Measurements from ENCODE around the gene KRT80. TPM values are rescaled to one million over a fixed set of nuclear protein-coding genes. Genes with fewer than 3 reads are reported as not detected.

Gene KRT80
- total RNA-seq, 2 donors from 2014 or later, result 0.07 to 0.09 TPM

DNA sequence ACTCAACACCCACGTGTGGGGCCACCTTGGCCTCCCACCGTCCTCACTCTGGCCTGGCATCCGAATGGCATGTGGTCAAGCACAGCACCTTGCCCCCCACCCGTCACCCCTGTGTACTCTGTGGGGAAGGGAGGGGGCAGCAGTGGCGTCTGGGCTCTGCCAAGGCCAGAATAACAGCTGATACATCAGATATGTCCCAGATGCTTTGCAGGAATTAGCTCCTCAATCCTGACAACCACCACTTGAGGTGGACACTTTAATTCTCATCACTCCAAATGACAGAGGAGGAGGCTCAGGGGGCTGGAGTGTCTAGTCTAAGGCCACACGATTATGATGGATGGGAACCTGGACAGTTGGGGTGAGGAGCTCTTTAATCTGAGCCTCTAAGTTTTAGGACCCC, 1.7 kb upstream of the KRT80 start:
- no peak overlapping the region for H3K4me3 Mint-ChIP-seq
- Histone ChIP-seq H3K27ac (ENCODE audit: low read depth, low read length) (no peak overlapping the region), H3K36me3 (ENCODE audit: control insufficient read depth, insufficient read depth, low read length) (no peaks in the 10 kb centered on the region), H3K4me1 (ENCODE audit: control insufficient read depth, insufficient read depth, low read length) (no peaks in the 10 kb centered on the region), H3K4me3 (ENCODE audit: low read length) (no peak overlapping the region), H3K27me3 (ENCODE audit: control insufficient read depth, insufficient read depth, low read length, poor library complexity, severe bottlenecking) (no peaks in the 10 kb centered on the region), H3K9ac (ENCODE audit: extremely low read depth, low read length, poor library complexity, severe bottlenecking) (no peak overlapping the region), H3K9me3 (ENCODE audit: control insufficient read depth, low read length) (no peaks in the 10 kb centered on the region)
- H3K36me3 Mint-ChIP-seq (ENCODE audit: low read depth), result no peaks in the 10 kb centered on the region
- no peaks in the 10 kb centered on the region for H3K9me3 Mint-ChIP-seq
- no peaks in the 10 kb centered on the region for H3K4me1 Mint-ChIP-seq
- TF ChIP-seq, protein P1, sequence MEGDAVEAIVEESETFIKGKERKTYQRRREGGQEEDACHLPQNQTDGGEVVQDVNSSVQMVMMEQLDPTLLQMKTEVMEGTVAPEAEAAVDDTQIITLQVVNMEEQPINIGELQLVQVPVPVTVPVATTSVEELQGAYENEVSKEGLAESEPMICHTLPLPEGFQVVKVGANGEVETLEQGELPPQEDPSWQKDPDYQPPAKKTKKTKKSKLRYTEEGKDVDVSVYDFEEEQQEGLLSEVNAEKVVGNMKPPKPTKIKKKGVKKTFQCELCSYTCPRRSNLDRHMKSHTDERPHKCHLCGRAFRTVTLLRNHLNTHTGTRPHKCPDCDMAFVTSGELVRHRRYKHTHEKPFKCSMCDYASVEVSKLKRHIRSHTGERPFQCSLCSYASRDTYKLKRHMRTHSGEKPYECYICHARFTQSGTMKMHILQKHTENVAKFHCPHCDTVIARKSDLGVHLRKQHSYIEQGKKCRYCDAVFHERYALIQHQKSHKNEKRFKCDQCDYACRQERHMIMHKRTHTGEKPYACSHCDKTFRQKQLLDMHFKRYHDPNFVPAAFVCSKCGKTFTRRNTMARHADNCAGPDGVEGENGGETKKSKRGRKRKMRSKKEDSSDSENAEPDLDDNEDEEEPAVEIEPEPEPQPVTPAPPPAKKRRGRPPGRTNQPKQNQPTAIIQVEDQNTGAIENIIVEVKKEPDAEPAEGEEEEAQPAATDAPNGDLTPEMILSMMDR (conservative IDR thresholded peaks at IDR 0.05), result no peak
- no peak overlapping the region for H3K27ac Mint-ChIP-seq
- DNase-seq, result no peak
- no peaks in the 10 kb centered on the region for H3K27me3 Mint-ChIP-seq (ENCODE audit: insufficient read depth)
- 86% methylated on average over 6 of the region's 6 CpGs; no CpG with 5 or more reads in 1 of the 2 experiments for WGBS, 2 experiments (ENCODE audit: insufficient coverage in 1 of 2, insufficient read length in 1 of 2)

DNA sequence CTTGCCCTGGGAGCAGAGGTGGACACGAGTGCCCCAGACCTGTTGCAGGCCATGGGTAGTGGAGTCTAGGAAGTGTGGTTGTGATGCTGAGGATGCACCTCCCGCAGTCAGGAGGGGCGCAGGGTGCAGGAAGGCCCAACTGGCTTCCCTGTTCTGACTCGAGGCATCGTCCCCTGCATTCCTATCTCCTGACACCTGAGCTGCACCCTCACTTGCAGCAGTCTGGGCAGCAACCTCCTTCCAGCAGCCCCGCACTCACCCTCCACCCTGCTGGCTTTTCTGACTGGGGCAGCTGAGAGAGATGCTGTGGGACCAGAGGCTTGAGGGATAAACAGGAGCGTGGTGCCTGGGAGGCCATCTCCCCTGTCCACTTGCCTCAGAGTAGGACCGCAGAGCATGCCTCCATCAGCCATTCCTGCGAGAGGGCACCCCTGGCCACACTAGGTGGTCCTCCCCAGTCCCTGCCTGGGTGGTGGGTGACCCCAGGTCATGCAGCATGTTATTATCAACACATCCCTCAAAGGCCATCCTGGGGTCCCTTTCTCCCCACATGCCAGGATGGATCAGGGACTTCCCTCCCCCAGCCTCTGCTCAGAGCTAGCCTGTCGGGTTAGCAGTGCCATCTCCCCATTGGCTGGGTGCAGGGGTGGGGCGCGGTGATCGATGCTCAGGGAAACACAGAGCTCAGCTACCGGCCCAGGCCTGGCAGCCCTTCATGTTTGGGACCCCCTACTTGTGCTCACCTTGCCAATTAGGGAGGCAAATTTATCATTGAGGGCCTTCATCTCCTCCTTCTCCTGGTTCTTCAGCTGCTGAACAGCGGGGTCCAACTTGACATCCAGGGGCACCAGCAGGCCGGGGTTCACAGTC, 719 bp downstream of the KRT80 start:
- no peaks in the 10 kb centered on the region for H3K4me1 ChIP-seq (ENCODE audit: control insufficient read depth, insufficient read depth, low read length)
- Mint-ChIP-seq H3K27ac (no peak overlapping the region), H3K4me3 (no peak overlapping the region), H3K9me3 (no peaks in the 10 kb centered on the region), H3K4me1 (no peaks in the 10 kb centered on the region), H3K36me3 (ENCODE audit: low read depth) (no peaks in the 10 kb centered on the region), H3K27me3 (ENCODE audit: insufficient read depth) (no peaks in the 10 kb centered on the region)
- TF ChIP-seq, protein P1 (conservative IDR thresholded peaks at IDR 0.05), result no peak
- no peaks in the 10 kb centered on the region for H3K9me3 ChIP-seq (ENCODE audit: control insufficient read depth, low read length)
- no peaks in the 10 kb centered on the region for H3K27me3 ChIP-seq (ENCODE audit: control insufficient read depth, insufficient read depth, low read length, poor library complexity, severe bottlenecking)
- H3K9ac ChIP-seq (ENCODE audit: extremely low read depth, low read length, poor library complexity, severe bottlenecking), result no peak overlapping the region
- H3K36me3 ChIP-seq (ENCODE audit: control insufficient read depth, insufficient read depth, low read length), result no peaks in the 10 kb centered on the region
- 85 to 88% methylated on average over 9 to 16 of the region's 16 CpGs for WGBS, 2 experiments (ENCODE audit: insufficient coverage in 1 of 2, insufficient read length in 1 of 2)
- no peak overlapping the region for H3K4me3 ChIP-seq (ENCODE audit: low read length)
- DNase-seq, result no peak
- H3K27ac ChIP-seq (ENCODE audit: low read depth, low read length), result no peak overlapping the region

DNA sequence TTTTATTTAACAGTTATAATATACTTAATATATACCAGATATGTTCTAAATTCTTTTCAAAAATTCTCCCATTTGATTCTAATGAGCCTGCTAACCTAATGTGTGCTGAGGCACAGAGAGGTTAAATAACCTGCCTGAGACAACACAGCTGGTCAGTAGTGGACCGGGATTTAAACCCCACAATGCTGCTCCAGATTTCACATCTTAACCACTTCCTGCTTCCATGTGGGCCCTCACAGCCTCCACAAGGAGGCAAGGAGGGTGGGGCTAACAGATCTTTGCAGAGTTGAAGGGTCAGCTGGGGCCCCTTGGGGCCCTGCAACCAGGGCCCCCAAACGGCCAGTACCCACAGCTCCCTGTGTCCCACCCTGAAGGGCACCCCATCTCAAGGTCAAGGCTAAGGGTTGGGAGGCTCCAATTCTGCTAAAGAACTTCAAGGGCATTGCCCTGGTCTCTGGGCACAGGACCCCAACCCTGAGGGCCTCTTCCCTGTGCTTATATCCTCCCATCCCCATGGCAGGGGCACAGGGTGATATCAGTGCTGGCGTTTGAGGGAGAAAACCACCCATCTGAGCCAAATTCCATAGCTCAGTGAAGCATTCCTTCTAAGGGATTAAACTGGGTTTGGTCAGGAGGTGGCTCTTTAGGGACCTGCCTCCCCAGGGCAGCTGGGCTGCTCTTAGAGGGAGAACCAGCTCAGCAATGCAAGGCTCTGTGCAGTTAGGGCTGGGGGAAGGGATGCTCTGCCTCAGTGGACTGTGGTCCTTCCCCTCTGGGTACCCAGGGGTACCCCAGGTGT, 2.2 kb downstream of the KRT80 start:
- no peak for DNase-seq
- Histone ChIP-seq H3K4me3 (ENCODE audit: low read length) (no peak overlapping the region), H3K27me3 (ENCODE audit: control insufficient read depth, insufficient read depth, low read length, poor library complexity, severe bottlenecking) (no peaks in the 10 kb centered on the region), H3K9me3 (ENCODE audit: control insufficient read depth, low read length) (no peaks in the 10 kb centered on the region), H3K4me1 (ENCODE audit: control insufficient read depth, insufficient read depth, low read length) (no peaks in the 10 kb centered on the region), H3K27ac (ENCODE audit: low read depth, low read length) (no peak overlapping the region), H3K36me3 (ENCODE audit: control insufficient read depth, insufficient read depth, low read length) (no peaks in the 10 kb centered on the region), H3K9ac (ENCODE audit: extremely low read depth, low read length, poor library complexity, severe bottlenecking) (no peak overlapping the region)
- WGBS, 2 experiments (ENCODE audit: insufficient coverage in 1 of 2, insufficient read length in 1 of 2), result 74 to 80% methylated on average over 2 to 3 of the region's 3 CpGs
- TF ChIP-seq, protein P1 (conservative IDR thresholded peaks at IDR 0.05), result no peak
- Mint-ChIP-seq H3K9me3 (no peaks in the 10 kb centered on the region), H3K27me3 (ENCODE audit: insufficient read depth) (no peaks in the 10 kb centered on the region), H3K36me3 (ENCODE audit: low read depth) (no peaks in the 10 kb centered on the region), H3K4me1 (peaks cover 5% of the 10 kb centered on the region), H3K27ac (no peak overlapping the region), H3K4me3 (no peak overlapping the region)

All from endodermal cell (in vitro differentiated cells).